NCI-H2029 (cell line): ENCODE data around the gene TMCC2.
A peak's percentile ranks its signal among the peaks of the same experiment; 100 is the strongest.

ENCODE experiments used
- DNase-seq: peaks from one replicate; lab custom pipeline; 2025; lab: John Stamatoyannopoulos, UW

TMCC2 gene

GRCh38 chr1:205260948-205261732, 33.4 kb downstream of the TMCC2 start:
- DNase-seq: no peak

DNA sequence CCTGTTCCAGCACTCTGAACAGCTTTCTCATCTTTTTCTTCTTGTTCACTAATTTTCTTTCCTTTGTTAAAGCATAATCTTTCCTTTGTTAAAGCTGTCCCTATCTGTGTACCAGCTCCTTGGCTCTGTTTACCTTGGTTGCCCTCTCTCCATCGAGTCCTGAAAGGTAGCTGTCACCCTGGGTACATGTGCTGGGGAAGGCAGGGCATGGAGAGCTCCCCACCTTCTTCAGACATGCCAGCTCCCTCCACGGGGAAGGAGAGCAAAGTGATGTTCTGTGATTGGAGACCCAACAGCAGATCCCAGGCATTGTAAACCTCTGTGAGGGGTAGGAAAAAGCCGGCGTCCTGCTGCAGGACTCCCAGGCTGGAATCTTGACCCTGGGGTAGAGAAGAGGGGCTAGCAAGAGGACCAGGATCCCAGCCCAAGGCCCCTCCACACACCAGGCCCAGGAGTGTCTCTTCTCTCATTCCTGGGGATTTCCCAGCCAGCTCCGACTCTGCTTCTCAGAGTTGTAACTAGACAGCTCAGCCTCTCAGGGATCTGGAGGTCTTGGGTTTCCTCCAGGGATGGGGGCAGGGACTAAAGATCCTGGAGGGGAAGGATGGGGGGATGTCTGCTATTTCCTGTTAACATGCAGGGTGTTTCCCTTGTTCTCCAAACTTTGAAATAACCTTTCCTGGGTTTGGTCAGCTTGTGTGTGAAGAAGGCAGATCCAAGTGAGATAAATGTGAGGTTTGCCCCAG, 34.4 kb downstream of the TMCC2 start:
- DNase-seq: no peak

DNA sequence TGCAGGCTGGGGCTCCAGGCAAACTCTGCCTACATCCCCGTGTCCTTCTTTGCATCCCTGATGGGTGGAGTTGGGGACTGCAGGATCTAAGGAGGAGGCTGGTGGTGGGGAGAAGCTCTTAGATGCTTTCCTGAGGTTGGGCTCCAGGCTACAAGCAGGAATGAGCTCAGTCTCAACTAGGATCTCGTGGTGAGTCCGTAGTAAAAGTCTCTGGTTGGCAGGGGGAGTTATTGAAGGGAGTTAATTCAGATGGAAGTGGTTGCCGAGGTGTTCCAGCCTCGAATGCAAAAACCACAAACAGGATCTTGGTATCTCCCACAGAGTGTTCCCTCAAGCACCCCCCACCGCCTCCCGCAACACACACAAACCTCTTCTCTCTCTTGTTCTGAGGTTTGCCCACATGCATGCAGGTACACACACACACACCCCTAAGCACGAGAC, 35.0 kb downstream of the TMCC2 start:
- no peak for DNase-seq

DNA sequence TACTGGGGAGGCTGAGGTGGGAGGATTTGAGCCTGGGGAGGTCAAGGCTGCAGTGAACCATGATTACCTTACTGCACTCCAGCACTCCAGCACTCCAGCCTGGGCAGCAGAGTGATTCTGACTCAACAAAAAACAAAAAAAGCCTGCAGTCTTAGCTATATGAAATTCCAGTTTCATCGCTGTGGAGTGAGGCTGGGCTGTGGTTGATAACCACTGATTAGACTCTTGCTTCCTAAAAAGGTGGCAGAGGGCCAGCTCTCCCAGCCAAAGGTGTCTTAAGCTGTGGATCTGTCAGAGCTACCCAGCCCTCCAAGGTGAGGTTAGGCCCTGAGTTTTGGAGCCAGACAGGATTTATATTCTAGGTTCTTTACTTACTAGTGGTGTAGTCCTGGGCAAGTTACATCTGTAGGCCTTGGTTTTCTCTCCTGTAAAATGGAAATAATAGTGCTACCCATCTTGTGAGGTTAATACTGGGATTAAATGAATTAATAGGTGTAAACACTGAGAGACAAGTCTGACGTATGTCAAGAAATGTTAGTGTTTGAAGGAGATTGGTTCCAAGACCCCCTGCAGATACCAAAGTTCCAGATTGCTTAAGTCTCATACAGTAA, 35.9 kb downstream of the TMCC2 start:
- no peak for DNase-seq

DNA sequence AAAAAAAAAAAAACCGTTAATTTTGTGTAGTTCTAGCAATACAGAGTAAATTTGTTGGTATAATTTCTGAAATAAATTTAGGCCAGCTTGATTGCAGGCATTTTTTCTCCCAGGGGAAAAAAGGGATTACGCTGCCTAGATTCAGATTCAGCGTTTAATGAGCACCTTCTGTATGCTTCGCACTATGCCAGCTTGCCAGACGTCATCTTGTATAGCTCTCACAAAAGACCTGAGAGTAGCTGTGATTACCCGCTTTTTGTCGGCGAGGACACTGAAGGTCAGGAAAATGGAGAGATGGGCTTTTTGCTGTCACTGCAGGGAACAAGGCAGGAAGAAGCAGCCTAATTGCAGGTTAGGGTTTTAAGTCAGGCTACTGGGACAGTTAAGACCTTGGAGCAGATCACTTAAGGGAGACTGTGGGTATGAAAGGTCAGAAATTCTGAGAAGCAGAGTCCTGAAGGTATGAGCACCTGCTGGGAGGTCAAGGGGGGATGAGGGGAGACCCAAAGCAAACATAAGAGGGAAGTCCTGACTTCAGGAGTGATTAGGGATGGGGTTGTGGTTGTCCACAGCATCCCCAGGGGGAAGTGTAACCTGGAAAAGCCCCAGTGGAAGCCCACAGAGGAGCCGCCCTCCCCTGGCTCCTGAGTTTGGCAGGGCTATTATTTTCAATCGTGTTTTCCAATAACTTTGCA, 39.0 kb downstream of the TMCC2 start:
- no peak for DNase-seq

GRCh38 chr1:205267306-205267902, 39.7 kb downstream of the TMCC2 start:
- no peak for DNase-seq

- DNase-seq: no peak
Measured at GRCh38 chr1:205268846-205269680, 41.3 kb downstream of the TMCC2 start.

DNA sequence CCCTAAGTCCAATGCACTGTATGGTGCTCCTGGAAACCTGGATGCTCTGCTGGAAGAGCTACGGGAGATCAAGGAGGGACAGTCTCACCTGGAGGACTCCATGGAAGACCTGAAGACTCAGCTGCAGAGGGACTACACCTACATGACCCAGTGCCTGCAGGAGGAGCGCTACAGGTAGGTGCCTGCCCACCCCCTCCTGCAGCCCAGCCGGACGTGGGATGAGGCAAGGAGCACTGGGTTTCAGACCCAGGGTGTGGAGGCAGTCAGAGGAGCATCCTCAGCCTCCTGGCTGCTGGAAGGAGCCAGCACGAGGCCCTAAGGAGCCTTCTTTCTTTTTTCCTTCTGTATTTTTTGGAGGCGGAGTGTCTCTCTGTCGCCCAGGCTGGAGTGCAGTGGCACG, 42.0 kb downstream of the TMCC2 start:
- DNase-seq: no peak

- DNase-seq: no peak
Measured at GRCh38 chr1:205270271-205270670, 42.5 kb downstream of the TMCC2 start.

GRCh38 chr1:205270764-205271163, 43.0 kb downstream of the TMCC2 start:
- DNase-seq: peak; percentile 92

DNA sequence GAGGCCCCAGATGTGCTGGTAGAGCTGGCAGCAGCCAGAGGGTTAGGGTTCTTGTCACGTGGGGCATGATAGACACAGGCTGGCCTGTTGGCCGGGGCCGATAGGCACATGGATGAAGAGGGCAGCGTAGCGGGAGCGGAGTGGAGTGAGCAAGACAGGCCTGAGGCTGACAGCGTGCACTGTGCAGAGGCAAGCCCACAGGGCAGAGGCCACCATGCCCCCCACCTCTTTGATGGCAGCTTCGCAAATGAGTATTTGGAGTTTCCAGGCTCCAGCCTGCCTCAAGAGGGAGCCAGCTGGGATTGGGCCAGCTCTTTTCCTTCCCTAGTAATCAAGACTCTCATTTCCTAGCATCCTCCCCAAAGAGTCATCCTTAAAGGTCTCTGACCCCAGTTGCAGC, 43.5 kb downstream of the TMCC2 start:
- no peak for DNase-seq

DNA sequence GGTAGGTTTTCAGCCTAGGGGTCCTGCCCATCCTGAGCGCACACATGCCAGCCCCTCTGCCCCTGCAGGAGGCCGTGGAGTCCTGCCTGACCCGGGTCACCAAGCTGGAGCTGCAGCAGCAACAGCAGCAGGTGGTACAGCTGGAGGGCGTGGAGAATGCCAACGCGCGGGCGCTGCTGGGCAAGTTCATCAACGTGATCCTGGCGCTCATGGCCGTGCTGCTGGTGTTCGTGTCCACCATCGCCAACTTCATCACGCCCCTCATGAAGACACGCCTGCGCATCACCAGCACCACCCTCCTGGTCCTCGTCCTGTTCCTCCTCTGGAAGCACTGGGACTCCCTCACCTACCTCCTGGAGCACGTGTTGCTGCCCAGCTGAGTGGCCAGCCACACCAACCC, 44.0 kb downstream of the TMCC2 start:
- DNase-seq: no peak

- no peak for DNase-seq
Measured at GRCh38 chr1:205272536-205272935, 44.8 kb downstream of the TMCC2 start.

- peak; percentile 77 for DNase-seq
Measured at GRCh38 chr1:205273551-205273982, 45.8 kb downstream of the TMCC2 start.

DNA sequence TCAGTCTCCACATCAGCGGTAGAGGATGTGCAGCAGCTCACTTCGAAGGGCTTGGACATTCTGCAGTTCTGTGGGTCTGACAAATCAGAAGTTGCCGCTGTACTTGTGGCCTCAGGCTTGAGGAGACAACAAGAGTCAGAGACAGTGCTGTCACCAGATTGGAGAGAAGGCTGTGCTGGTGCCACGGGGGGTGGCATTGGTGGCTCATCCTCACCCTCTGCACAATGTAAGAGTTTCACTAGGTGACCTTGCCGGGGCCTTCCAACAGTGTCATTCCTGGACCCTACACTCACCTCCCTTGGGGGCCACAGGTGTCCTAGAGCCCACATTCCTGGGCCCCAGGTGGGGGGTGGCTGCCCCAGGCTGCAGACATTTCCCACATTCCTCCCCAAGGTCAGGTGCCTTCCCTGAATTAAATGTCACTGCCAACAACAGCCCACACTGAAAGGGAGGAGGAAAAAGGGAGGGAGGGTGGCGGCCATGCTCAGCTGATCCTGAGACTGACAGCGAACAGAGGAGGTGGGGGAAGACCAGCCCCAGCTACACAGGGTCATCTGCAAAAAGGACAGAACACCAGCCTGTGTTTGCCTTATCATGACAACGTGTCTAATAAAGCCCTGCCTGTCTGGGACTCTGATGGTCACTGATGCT, 46.4 kb downstream of the TMCC2 start:
- DNase-seq: no peak

DNA sequence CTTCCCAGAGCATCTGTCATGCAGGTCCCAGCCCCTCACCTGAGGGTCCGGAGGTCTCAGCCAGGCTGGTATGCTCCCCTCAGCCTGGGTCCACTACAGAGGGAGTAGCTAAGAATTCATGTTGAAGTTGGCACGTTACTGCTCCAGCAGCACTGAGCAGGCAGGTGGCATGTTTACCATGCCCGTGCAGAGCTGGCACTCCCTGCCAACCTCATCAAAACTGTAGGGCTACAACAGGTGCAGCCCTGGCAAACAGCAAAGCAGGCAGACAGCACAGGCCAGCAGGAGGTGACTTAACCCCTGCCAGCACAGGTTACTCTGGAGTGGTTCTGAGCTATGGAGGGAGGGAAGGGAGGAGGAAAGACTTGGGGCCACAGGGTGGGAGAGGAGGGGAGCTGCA, 47.4 kb downstream of the TMCC2 start:
- DNase-seq: peak; percentile 90

- DNase-seq: no peak
Measured at GRCh38 chr1:205275916-205276688, 48.4 kb downstream of the TMCC2 start.

- no peak for DNase-seq
Measured at GRCh38 chr1:205276689-205277065, 48.9 kb downstream of the TMCC2 start.

DNA sequence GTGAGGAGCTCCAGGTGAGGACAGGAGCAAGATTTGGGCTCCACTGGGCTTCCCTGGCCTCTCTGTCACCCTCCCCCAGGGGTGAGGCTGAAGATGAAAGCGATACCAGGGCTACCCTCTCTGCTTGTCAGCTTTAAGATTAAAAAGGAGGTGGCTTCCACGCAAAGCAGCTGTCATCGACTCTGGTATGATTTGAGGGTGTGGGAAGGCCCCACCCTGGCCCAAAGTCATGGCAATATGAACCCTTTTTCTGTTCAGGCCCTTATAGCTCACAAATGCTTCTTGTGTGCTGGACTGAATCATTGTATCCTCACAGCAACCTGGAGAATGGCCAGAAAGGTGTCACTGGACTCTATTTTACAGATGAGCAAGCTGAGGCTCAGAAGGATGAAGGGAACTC, 52.2 kb downstream of the TMCC2 start:
- no peak for DNase-seq
